ENCODE data around the gene ATOX1. TPM values are rescaled to one million over a fixed set of nuclear protein-coding genes. Genes with fewer than 3 reads are reported as not detected.
A peak's percentile ranks its signal among the peaks of the same experiment; 100 is the strongest.

Gene ATOX1
- total RNA-seq, 1 experiment from 2014 or later: 202 TPM

GRCh38 chr5:151700820-151701219, 57.6 kb downstream of the ATOX1 start:
- ChIA-PET CTCF (no interaction called here), POLR2A (no interaction called here)
- no peaks in the 10 kb centered on the region for H3K36me3 ChIP-seq (ENCODE audit: control insufficient read depth, insufficient read depth, low read length)
- no TSS peak for BruUV-seq (replicated peaks)
- peaks cover 28% of the 10 kb centered on the region for H3K4me1 ChIP-seq (ENCODE audit: control insufficient read depth, insufficient read depth, low read length)
- intact Hi-C loops (cut with micrococcal nuclease; ENCODE audit: unreplicated experiment): no loop called here
- peak overlapping the region; percentile 58 for H3K27ac ChIP-seq (ENCODE audit: low read length)
- no peaks in the 10 kb centered on the region for H3K27me3 ChIP-seq (ENCODE audit: control insufficient read depth, insufficient read depth, low read length)
- in situ Hi-C loops (cut with HindIII; ENCODE audit: low pct_unique_long_range_greater_than_20kb, low sequenced_read_pairs): no loop called here
- TF ChIP-seq TCF7L2 (IDR thresholded peaks at IDR 0.05; ENCODE audit: low read depth, low read length) (no peak), REST (IDR thresholded peaks at IDR 0.05; ENCODE audit: insufficient read depth in 1 of 2, low read depth in 2 of 2, low read length in 1 of 2) (no peak), SIN3A (IDR thresholded peaks at IDR 0.05; ENCODE audit: borderline replicate concordance, insufficient read depth, low read depth, low read length) (no peak), CTCF (IDR thresholded peaks at IDR 0.05) (no peak), POLR2AphosphoS5 (IDR thresholded peaks at IDR 0.05; ENCODE audit: low read depth, low read length) (no peak)
- ATAC-seq (no peak), DNase-seq (ENCODE audit: low read depth, low spot score) (no peak)
- H3K4me3 ChIP-seq (ENCODE audit: low read depth in 2 of 2, low read length in 2 of 2): no peak overlapping the region
- H3K9me3 ChIP-seq (ENCODE audit: control insufficient read depth, insufficient read depth, low read depth, low read length): no peaks in the 10 kb centered on the region

- DNase-seq (ENCODE audit: low read depth, low spot score): no peak
- ATAC-seq: no peak
- Histone ChIP-seq H3K36me3 (ENCODE audit: control insufficient read depth, insufficient read depth, low read length) (no peaks in the 10 kb centered on the region), H3K27ac (ENCODE audit: low read length) (peak overlapping the region; percentile 58; the same call in 1 of the 2 replicates), H3K9me3 (ENCODE audit: control insufficient read depth, insufficient read depth, low read depth, low read length) (no peaks in the 10 kb centered on the region), H3K27me3 (ENCODE audit: control insufficient read depth, insufficient read depth, low read length) (no peaks in the 10 kb centered on the region), H3K4me1 (ENCODE audit: control insufficient read depth, insufficient read depth, low read length) (peaks cover 33% of the 10 kb centered on the region), H3K4me3 (ENCODE audit: low read depth in 2 of 2, low read length in 2 of 2) (no peak overlapping the region)
- ChIA-PET POLR2A (interaction anchor here (0.7 kb wide), 1 partner anchor 71 kb away, joined by 4 read pairs; no protein-coding TSS in a partner anchor), CTCF (no interaction called here)
- no TSS peak for BruUV-seq (replicated peaks)
- TF ChIP-seq CTCF (IDR thresholded peaks at IDR 0.05): no peak
- TF ChIP-seq SIN3A (IDR thresholded peaks at IDR 0.05; ENCODE audit: borderline replicate concordance, insufficient read depth, low read depth, low read length): no peak
- TF ChIP-seq TCF7L2 (IDR thresholded peaks at IDR 0.05; ENCODE audit: low read depth, low read length): no peak
- TF ChIP-seq POLR2AphosphoS5 (IDR thresholded peaks at IDR 0.05; ENCODE audit: low read depth, low read length): no peak
- TF ChIP-seq REST (IDR thresholded peaks at IDR 0.05; ENCODE audit: insufficient read depth in 1 of 2, low read depth in 2 of 2, low read length in 1 of 2): no peak
- in situ Hi-C loops (cut with HindIII; ENCODE audit: low pct_unique_long_range_greater_than_20kb, low sequenced_read_pairs) (no loop called here), intact Hi-C loops (cut with micrococcal nuclease; ENCODE audit: unreplicated experiment) (no loop called here)
These were observed 58.1 kb downstream of the ATOX1 start for GRCh38 chr5:151700296-151700695.
